AG10803 (cell line): ENCODE measurements around the gene RTEL1.

Source experiments
- DNase-seq: peaks from one replicate; pipeline ENCODE4 v3.0.0; 2010; ENCODE audit warnings: low read depth
- H3K4me3 ChIP-seq: 2 replicates; pipeline ENCODE4 v1.5.1; 2011; ENCODE audit warnings: mild to moderate bottlenecking, low read length, control low read depth
- TF ChIP-seq, protein P1 (sequence below): conservative IDR thresholded peaks from 2 replicates; pipeline ENCODE4 v1.5.1; 2011; ENCODE audit warnings: mild to moderate bottlenecking, low read length, control low read depth, inconsistent platforms

RTEL1 gene

DNA sequence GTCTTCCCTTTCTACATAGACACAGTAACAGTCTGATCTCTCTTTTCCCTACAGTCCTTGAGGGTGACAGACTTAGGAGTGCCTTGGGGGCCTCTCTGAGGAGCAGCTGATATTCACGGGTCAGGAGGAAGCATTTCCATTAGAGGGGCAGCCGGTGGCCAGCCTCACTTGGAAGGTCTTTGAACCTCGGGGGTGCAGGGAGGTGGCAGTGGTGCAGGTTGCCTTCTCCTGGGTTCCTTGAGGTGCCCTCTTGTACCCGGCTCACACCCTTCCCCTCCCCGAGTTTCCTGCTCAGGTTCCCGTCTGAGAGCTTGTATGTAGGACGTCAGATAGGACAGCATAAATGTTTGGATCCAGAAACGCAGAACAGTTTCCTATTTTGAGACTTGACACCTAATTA lies 2.5 kb downstream of the RTEL1 start:
- H3K4me3 ChIP-seq: no peak overlapping the region
- no peak for DNase-seq
- TF ChIP-seq, protein P1, sequence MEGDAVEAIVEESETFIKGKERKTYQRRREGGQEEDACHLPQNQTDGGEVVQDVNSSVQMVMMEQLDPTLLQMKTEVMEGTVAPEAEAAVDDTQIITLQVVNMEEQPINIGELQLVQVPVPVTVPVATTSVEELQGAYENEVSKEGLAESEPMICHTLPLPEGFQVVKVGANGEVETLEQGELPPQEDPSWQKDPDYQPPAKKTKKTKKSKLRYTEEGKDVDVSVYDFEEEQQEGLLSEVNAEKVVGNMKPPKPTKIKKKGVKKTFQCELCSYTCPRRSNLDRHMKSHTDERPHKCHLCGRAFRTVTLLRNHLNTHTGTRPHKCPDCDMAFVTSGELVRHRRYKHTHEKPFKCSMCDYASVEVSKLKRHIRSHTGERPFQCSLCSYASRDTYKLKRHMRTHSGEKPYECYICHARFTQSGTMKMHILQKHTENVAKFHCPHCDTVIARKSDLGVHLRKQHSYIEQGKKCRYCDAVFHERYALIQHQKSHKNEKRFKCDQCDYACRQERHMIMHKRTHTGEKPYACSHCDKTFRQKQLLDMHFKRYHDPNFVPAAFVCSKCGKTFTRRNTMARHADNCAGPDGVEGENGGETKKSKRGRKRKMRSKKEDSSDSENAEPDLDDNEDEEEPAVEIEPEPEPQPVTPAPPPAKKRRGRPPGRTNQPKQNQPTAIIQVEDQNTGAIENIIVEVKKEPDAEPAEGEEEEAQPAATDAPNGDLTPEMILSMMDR: no peak

DNA sequence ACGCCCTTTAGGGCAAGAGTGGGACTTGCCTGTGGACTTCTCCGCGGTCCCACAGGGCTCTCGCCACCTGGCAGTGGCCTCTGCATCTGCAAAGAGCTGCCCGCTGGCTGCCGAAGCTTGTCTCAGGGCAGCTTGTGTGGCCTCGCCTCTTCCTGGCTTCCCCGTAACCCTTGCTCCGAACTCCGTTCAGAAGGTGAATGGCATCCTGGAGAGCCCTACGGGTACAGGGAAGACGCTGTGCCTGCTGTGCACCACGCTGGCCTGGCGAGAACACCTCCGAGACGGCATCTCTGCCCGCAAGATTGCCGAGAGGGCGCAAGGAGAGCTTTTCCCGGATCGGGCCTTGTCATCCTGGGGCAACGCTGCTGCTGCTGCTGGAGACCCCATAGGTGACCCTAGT lies 3.0 kb downstream of the RTEL1 start:
- TF ChIP-seq, protein P1: no peak
- no peak for DNase-seq
- H3K4me3 ChIP-seq: no peak overlapping the region

DNA sequence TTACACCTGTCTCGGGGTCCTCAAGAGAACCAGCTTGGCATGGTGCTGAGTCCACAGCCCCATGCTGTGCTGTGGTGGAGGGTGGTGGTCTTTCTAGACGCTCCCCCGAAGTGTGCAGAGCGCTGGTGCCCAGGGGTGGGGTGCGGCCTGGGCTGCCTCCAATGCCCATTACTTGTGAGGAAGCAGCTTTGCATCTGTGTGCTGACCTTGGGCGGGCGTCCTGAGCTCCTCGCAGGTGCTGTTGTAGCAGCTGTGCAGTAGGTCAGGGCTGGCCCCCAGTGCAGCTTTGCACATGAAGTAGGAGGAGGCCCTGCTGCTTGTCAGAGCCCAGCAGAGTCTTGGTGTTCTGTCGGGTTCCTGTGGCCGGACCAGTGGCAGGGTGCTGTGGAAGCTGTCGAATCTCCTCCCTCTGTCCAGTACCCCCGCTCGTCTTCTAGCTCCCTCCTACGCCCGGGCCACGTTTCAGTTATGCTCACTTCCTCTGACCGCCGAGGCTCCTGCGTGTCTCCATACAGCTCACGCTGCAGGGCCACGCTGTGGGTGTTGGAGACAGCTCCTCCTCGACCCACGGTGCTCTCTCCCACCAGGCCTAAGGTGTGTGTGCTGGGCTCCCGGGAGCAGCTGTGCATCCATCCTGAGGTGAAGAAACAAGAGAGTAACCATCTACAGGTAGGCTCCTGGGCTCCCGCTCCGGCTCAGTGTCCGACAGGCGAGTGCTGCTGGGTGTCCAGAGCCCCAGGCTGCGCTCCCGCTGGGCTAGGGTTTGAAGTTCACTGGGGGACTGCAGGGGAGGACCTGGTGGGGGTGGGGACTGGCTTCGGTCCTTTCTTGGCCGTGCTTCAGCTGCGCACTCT lies 4.1 kb downstream of the RTEL1 start:
- no peak for DNase-seq
- H3K4me3 ChIP-seq: no peak overlapping the region
- TF ChIP-seq, protein P1: no peak

DNA sequence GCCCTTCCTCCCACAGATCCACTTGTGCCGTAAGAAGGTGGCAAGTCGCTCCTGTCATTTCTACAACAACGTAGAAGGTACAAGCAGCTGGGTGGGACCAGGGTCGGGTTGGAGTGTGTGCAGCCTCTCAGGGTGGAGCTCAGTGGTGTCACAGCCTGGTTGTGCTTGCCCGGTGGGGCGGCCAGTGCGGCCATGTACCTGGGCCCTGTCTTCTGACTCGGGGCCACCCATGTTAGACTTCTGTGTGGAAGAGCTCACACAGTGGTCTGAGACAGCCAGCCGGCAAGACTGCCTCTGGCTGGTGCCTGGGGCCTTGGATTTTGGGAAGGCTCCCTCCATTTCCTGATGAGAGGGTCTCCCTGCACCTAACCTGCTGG lies 4.7 kb downstream of the RTEL1 start:
- TF ChIP-seq, protein P1: no peak
- H3K4me3 ChIP-seq: no peak overlapping the region
- DNase-seq: no peak

DNA sequence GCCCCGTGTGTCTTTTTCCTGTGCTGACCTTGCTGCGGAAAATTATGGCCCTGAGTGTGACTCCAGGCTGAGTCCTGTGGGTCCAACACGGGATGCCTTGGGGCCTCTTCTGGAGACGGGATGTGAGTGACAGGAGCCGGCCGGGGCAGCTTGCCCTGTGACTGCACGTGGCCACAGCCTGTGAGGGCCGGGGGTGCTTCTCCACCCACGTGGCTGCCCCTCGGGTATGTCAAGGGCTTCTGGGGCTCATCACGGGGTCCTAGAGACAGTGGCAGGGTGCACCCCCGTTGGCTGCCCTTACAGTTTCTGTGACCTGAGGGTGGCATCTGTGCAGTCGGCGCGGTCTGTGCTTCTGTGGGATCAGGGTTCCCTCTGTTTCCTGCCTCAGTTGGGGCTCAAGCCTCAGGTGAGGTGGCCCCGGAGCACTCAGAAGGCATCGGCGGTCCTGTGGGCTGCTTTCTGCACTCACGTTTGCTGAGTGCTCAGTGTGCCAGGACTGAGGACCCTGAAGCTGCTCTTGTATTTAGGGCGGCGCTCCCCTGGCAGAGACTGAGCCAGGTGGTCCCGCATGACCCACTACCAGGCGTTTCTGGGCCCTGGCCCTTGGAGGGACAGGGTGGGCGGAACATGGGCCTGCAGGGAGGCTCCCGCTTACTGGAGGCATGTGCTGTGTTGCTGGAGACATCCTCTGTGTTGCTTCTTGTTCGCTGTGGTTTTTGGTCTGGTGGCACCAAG lies 5.4 kb downstream of the RTEL1 start:
- TF ChIP-seq, protein P1: no peak
- DNase-seq: no peak
- H3K4me3 ChIP-seq: no peak overlapping the region

DNA sequence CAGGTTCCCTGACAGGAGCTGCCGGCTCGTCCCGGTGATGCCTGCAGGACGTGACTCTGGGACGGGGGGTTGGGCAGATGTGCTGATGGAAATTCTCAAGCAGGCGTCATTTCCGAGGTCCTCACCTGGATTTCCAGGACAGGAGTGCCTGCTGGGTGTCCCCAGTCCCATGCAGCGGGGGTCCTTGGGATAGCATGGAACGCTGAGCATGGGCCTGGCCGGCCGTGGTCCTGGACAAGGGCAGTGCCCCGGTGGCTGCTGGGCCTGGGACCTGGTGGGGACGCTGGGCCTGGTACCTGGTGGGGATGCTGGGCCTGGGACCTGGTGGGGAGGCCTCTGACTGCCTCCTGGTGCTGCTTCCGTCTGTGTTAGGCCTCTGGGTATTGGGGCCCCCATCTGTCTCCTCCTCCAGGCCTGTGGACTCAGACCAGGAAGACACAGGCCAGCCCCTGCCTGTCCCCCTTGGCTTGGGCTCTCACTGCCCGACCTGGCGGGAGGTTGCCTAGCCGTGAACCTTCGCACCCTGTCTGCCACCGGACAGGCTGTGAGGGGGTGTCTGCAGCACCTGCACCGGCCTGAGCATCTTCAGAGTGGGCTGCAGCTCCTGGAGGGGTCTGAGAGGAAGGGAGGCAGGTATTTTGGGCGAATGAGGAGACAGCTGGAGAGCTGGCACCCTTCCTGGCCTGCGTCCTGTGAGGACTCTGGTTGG lies 6.2 kb downstream of the RTEL1 start:
- H3K4me3 ChIP-seq: no peak overlapping the region
- TF ChIP-seq, protein P1: no peak
- DNase-seq: no peak
